AG08396 (cell line): ENCODE data around the gene SKIL.

Experiments
- DNase-seq: peaks from one replicate; pipeline ENCODE4 v3.0.0; 2012; ENCODE audit warnings: low spot score, mixed read lengths

The SKIL gene

DNA sequence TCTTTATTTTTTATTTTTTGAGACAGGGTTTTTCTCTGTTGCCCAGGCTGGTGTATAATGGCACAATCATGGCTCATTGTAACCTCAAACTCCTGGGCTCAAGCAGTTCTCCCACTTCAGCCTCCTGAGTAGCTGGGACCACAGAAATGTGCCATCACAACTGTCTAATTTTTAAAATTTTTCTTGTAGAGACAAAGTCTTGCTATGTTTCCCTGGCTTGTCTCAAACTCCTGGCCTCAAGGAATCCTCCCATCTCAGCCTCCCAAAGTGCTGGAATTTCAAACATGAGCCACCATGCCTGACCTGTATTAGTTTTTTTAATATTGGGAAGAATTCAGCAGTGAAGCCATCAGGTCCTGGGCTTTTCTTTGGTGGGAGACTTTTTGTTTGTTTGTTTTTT lies 47.6 kb downstream of the SKIL start:
- no peak for DNase-seq

DNA sequence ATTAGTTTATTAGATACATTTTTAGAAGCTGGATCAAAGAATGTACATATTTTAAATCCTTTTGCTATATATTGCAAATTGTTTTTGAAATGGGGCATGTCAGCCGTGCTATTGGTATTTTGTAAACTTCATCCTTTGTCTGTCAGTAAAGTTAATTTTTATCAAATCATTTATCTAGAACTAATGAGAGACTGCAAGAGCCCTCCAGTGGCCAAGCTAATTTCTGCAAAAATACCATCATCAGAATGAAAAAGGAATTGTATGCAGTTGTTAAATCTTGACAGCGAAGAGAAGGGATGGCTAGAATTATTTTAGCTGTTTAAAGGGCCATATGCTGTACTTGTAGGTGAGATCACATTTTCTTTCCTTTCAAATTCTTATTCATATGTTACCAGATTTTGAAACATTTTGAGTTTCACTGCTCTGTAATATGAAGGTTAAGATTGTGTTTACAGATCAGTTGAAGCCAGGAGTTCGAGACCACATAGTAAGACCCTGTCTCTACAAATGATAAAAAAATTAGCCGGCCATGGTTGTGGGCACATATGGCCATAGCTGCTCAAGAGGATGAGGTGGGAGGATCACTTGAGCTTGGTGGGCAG lies 53.0 kb downstream of the SKIL start:
- no peak for DNase-seq

DNA sequence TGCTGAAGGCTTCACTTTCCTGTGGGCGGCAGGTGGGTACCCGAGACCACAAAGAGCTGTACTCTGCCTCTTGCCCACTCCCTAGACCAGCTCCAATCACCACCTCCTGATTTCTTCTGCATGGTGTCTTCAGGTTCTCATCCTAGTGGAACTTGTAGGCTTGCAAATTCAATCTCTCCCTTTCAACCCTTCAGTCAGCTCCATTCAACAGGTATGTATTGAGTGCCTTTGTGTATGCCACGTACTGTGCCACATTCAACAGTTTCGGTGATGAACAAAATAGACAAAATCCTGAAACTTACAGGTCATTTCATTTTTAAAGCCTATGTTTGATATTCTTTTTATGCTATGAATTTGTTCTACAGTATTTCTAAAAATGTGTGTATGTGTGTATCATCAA lies 55.8 kb downstream of the SKIL start:
- DNase-seq, result no peak

DNA sequence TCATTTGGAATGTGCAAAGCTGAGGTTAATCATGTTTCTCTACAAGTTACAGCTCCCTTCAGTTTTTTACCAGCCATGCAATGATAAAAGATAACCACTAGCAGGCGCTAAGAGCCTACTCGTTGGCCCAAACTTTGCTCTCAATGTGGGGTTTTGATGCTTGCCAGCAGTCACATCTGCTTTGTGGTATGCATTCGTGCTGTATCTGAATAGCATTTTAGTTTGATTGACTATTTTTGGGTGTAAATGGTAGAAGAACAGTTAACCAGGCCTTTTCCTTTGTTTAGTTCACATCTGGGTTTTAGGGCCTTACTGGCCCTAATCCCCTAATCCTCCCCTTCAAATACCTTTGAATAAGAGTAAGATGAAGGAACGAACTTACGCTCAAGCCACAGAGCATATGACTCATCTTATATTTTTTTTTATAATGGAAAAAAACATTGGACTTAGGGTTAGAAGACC lies 56.7 kb downstream of the SKIL start:
- peak; percentile 75 for DNase-seq

DNA sequence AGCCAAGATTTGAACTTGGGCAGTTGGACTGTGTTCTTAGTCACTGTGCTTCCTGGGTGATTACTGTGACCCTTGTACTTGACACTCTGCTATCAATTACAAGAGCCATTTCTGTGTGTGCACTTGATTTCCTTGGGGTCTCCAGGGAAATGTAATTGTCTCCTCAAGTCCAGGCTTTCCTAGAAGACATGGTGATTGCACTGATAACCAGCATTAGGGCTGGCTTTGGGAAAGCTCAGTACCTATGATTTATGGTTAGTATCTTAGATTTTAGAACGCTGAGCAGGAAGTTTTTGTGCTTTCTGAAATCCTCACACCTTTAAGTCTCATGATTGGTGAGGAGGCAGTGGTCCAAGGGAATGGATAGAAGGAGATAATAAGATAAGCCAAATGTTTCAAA lies 59.6 kb downstream of the SKIL start:
- no peak for DNase-seq

DNA sequence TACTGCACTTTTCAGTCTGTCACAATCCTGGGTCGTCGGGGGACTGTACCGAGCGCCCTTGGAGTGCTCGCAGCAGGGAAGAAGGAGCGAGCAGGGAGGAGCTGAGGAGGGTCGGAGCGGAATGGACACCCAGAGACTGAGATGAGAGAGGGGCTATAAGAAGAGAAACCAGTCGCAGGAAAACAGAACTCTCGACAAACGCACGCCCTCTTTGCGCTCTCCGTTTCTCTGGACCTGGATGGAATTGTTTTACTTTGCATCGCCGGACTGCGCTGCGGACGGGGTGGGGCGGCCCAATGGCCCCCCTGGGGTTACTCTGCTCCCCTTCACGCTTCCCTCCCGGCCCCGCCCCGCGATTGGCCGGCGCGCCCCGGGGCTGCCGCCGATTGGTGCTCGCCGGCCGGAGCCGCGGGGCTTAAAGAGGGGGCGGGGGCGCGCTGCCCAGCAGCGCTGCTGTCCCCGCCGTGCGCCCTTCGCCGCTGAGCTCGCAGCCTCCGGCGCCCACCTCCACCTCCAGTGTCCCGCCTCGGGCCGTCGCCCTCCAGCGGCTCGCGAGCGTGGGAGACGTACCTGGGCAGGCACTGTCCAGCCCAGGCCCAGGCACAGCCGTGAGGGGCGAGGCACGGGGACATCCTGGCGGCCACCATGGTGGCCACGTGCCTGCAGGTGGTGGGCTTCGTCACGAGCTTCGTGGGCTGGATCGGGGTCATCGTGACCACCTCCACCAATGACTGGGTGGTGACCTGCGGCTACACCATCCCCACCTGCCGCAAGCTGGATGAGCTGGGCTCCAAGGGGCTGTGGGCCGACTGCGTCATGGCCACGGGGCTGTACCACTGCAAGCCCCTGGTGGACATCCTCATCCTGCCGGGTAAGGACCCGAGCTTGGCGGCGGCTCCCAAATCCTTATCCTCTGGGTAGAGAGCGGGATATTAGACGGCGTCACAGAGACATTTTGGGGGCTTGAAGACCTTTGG lies 61.2 kb downstream of the SKIL start, which contains the start of gene CLDN11:
CLDN11 (plus strand) TSS at position 447 of the 977 bp plus-strand sequence; CDS start at position 646, 199 bp downstream.
- peak; percentile 89 for DNase-seq

DNA sequence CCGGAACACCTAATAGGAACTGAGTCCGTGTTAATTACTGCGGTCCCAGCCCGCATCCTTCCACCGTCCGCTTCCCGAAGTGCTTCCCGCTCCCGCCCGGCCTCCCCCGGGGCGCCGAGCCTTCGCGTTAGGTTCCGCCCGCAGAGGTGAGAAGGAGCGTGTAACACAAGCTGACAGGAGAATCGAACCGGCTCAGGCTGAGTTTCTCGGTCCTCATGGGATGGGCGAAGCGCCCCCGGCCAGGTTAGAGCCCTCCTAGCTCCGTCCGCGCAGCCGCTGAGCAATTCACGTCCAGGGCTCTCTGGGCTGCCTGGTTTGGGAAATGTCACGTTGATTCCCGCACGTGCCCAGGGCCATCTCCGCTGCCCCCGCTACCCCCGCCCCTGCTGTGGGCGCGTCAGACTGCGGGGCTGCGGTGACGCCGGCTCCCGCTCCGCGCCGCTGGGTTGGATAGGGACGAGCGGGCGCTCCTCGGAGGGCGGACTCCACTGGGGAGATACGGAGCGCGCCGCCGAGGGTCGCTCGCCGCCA lies 62.1 kb downstream of the SKIL start:
- no peak for DNase-seq

DNA sequence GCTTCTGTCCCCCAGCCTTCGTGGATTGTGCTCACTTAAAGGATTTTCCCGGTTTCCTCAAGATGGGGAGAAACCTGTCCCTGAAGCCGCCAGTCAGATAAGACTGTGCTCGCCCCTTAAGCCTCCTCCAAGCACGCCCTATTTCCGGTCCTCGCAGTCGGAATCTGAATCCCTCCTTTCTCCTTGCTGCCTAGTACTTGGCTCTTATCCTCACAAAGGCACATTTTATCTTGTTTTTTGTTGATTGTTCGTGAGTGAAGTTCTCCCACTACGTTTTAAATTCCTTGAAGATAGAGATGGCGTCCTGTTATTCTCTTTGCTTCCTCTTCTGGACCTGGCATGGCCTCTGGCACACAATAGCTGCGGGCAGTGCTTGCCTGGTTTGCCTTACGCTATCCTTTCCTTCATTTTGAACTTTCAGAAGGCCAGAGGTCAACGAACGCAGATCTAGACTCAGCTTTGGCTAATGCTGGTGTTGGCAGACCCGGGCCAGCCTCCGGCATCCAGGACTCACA lies 62.8 kb downstream of the SKIL start:
- DNase-seq, result no peak

DNA sequence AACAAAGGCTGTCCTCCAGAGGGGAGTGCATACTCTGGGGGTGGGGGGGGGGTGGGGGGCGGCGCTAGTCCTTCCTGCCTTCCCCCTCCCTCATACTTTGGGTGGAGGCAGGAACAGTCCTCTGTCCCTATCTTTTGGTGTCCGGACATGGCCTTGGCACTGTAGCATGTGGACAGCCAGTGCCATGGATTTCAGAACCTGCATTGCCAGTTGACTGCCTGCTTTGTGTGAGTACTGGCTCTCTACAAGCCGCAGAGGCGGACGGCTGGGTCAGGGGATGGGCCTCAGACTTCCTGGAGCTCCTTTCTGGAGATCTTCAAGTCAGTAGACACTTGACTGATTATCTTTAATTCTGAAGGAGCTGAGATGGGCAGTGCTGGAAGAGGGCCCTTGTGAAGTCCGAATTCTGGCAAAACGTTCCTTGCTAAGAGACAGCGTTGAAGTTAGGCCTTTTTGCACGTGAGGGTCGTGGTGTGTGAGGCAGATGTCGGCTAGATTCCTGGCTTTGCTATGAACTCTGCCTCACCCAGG lies 63.7 kb downstream of the SKIL start:
- peak; percentile 49 for DNase-seq

DNA sequence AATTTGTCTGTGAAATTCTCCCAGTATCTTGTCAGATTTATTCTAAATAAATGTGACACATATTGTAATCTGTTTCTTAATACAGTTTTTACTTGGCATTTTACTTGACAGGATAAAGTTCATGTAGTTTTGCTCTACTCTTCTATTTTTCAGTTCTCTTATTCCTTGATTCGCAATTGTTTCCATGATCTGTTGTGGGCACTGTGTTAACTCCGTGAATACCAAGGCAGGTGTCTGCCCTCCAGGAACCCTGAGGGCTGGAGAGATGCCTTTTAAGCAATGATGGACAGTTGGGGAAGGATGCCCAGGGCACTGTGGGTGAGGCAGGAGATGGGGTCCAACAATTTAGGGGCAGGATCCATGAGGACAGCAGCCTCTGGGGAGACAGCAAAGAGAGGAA lies 64.2 kb downstream of the SKIL start:
- DNase-seq, result no peak

DNA sequence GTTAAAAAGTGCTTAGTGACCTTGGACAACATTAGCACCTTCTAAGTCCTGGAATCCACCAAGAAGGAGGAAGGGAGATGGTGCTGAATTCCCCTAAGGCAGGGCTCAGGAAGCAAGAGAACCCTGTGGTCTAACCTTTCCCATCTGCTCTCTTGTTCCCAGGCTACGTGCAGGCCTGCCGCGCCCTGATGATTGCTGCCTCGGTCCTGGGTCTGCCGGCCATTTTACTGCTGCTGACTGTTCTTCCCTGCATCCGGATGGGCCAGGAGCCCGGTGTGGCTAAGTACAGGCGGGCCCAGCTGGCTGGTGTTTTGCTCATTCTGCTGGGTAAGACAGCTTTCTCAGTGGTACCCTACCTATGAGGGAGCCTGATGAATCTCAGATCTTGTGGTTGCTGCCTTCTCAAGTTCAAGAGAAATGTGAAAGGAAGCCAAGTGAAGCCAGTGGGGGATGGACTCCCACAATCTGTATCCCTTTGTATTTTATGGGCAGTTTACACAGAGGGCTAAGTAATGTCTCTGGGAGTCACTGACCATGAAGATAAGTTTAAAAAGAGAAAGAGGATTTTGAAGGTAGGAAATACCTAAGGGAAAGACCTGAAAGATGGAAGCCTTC lies 65.6 kb downstream of the SKIL start:
- DNase-seq, result no peak

DNA sequence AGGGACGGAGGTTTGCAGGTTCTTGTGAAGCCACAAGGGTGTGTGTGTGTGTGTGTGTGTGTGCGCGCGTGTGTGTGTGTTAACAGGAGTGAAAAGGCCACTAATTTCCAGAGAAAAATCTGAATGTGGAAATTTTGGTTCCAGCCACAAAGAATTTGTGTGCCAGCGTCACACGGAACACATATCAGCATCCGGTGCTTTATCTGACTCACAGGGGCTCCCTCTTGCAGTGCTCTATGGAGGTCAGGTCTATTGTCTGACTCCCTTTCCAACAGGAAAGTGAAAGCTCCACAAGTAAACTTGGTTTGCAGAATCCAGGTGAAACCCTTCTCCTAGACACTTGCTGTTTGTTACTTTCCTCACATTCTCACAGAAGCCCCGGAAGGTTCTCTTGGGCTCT lies 67.4 kb downstream of the SKIL start:
- DNase-seq, result no peak

DNA sequence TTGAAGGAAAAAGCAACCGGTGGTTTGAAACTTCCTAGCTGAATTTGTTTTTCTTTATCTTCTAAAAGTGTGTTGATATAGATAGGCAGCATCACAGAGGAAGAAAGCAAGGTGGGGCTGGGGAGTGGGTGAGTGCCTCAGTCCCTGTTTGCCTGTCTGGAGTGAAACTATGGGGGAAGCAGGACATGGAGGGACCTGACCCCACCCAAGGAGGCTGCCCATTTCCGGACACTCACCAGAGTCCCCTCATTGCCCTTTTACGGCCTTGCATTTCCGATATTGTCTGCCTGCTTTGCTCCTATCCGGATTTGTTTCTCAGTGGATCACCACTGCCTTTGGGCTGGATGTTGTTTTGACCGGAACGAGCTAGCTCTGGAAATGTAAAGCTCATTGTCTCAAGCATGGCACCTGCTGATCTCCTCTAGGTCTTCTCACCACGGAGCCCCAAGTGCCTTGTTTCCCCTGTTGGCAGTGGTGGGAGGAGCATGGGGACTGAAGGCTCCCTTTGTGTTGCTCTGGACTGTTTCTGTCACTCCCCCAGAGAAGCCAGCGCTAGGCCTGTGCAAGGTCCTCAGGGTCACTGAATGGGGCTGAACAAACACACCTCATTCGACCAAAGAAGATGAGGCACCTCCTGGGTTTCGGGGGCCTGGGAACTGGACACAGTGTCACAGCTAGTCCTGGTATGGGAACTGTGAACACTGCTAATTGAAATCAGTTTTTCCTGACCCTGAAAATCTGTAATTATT lies 68.2 kb downstream of the SKIL start:
- DNase-seq, result no peak

DNA sequence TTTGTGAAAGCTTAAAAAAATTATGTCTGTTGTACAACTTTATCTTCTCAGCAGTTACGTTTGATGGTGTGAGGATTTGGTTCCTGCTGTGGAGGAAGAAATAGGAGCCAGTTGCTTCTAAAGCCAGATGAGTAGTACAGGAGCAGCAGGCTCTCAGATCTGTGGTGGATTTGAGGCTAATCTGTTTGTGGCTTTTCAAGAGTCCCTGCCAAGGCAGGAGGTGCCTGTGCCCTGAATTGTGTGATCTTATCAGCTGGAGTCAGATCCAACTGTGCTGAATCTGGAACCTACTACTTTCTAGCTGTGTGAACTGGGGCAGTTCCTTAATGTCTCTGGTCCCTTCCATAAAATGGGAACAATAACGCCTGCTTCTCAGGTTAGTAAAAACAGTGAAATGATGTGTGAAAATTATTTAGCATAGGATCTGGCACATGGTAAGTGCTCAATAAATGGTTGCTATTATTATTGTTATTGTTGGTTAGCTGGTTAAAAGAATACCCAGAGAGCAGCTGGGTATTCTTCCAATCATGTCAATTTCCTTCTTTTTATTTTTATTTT lies 68.8 kb downstream of the SKIL start:
- no peak for DNase-seq

DNA sequence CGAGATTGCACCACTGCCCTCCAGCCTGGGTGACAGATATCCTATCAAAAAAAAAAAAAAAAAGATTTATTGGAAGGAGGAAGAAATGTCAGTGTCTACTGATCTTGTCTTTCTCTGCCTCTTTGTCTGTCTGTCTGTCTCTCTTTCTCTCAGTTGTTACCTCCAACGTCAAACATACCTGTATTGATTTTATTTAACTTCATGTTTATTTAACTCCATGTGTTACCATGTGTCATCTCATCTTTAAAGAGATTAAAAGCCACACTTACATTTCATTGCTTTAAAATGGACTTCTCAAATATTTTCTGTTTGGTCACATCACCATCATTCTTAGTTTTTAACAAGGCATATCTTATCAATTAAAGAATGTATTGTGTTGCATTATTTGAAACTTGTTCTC lies 70.6 kb downstream of the SKIL start:
- DNase-seq, result no peak

DNA sequence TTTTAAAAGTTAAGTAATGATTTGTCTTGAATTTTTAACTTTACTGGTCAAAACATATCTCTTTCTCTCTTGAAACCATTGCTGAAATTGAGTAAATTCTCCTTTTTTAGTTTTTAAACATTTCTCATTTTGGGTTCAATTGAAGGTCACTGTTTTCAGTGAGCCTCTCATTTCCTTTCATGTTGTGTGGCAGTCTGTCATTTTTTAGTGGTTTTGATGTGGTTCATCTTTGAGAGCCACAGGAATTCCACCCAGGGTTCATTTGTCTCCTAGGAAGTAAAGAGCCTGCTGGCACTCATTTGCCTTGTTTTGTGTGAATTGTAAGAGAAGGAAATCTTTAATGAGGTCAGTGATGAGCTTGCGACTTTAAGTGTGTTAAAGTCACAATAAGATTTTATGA lies 71.5 kb downstream of the SKIL start:
- peak; percentile 45 for DNase-seq

DNA sequence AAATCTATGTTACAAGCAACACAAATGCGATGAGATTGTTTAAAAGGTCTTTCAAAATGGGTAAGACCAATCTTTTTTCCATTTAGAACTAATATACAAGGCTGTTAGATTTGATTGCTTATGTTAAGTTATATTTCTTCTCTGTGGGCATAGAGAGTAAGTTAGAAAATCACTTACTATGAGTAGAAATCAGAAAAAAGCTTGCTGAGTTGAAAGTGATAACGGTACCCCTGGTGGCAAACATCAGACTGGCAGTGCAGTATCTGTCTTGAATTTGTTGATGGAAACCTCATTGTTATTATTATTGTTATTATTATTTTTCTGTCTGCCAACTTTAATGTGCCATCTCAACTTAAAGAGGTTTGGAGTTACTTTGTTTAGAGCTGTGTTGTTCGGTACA lies 73.5 kb downstream of the SKIL start:
- DNase-seq, result no peak

DNA sequence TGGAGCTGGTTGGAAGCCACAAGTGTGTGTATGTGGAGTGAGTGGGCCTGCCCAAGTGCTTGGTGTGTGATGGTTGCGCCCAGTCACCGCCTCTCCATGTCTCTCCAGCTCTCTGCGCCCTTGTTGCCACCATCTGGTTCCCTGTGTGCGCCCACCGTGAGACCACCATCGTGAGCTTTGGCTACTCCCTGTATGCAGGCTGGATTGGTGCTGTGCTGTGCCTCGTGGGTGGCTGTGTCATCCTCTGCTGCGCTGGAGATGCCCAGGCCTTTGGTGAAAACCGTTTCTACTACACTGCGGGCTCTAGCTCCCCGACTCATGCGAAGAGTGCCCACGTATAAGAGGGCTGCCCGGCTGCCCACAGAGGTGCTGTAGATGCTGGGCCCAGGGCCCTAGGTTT lies 74.9 kb downstream of the SKIL start:
- no peak for DNase-seq

DNA sequence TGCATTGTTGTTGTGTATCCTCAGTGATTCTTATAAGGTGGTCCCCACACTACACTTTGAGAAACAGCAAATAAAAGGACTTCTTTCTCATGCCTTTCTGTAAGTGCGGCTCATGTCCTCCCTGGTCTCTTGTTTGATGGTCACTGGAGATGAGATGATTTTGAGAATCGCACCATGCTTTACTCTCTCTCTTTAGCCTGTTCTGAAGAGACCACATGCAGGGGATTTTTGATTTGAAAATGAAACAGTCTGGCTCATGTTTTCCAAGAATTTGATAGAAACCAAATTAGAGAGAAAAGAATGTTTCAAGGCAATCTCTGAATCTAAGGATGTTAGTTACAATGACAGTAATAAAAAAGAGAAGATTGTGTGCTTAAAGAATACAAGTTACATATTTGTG lies 79.2 kb downstream of the SKIL start:
- no peak for DNase-seq

DNA sequence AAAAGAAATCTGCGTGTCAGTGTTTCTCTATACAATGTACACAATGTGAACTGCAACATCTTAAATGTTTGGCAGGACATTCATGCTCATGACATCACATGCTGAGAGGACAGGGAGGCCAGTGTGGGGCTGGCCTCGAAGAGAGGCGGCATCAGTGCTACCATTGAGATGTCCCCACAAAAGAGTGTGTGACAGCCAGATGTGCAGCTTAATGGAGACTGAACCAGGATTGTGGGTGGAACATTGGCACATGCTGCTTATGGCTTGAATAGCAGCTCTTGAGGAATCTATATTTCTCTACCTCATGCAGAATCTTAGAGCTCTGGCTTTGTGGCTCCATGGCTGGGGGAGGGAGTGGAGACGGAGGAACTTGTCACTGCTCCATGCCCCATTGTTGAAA lies 79.7 kb downstream of the SKIL start:
- DNase-seq, result no peak
